Prostate gland (tissue), 2 donors: ENCODE data around the gene PKHD1. TPM values are rescaled to one million over a fixed set of nuclear protein-coding genes. Genes with fewer than 3 reads are reported as not detected.

Experiments
- DNase-seq: peaks from one replicate; pipeline ENCODE4 v3.0.0-alpha.2; 2019; ENCODE audit warnings: low spot score
- H3K27ac ChIP-seq, 2 donors: fragments of 200-600 bp; sonication (generic); 2 replicates each; pipeline ENCODE4 v1.5.1; 2017 to 2019
- H3K27me3 ChIP-seq: fragments of 200-600 bp; sonication (generic); replicated peaks from 2 replicates; pipeline ENCODE4 v1.5.1; 2019; ENCODE audit not compliant: insufficient read depth
- H3K36me3 ChIP-seq, 2 donors: fragments of 200-600 bp; sonication (generic); 1 replicate in 1 of 2; 2 replicates in 1 of 2; pipeline versions ENCODE4 v1.5.1 to v1.8.1; 2017 to 2019
- H3K4me1 ChIP-seq: fragments of 200-600 bp; sonication (generic); replicated peaks from 2 replicates; pipeline ENCODE4 v1.5.1; 2019
- H3K4me3 ChIP-seq, 2 donors: fragments of 200-600 bp; sonication (generic); 2 replicates each; pipeline ENCODE4 v1.5.1; 2017 to 2019
- H3K9me3 ChIP-seq: fragments of 200-600 bp; sonication (generic); 2 replicates; pipeline ENCODE4 v1.5.1; 2017
- POLR2A ChIP-seq: fragments of 450-650 bp; IDR thresholded peaks from one replicate; pipeline ENCODE4 v1.6.1; 2016; ENCODE audit warnings: antibody characterized with exemption, mild to moderate bottlenecking
- POLR2AphosphoS5 ChIP-seq: sonication (generic); formaldehyde crosslinking; IDR thresholded peaks from one replicate; pipeline ENCODE4 v1.6.1; 2017; ENCODE audit warnings: antibody characterized with exemption
- WGBS: methylation state at CpG from one replicate; pipeline ENCODE4 v1.1.5; 2018; 5-methylcytosine and 5-hydroxymethylcytosine counted together
- intact Hi-C: fragments of 100-400 bp; cut with DNase I; formaldehyde crosslinking; loops from one replicate; pipeline ENCODE4 v1.14.2; 2022
- total RNA-seq, 2 donors: library from RNA; depleted of rRNA; stranded (reverse); fragments of >200 nt; gene quantifications; one replicate each; pipeline ENCODE4 v1.1.0, GENCODE V29; 2016
- TF ChIP-seq, protein P1 (sequence below), 4 experiments: fragments of 200-600 bp in 2 of 4; fragments of 450-650 bp in 2 of 4; sonication (generic) in 2 of 4; IDR thresholded peaks; 1 replicate in 3 of 4; 2 replicates in 1 of 4; pipeline ENCODE4 v1.5.1; 2016 to 2019; ENCODE audit warnings: antibody characterized with exemption in 4 of 4, mild to moderate bottlenecking in 2 of 4, moderate library complexity in 2 of 4

The PKHD1 gene
- total RNA-seq, 2 donors from 2014 or later, result 0.46 to 1.1 TPM

DNA sequence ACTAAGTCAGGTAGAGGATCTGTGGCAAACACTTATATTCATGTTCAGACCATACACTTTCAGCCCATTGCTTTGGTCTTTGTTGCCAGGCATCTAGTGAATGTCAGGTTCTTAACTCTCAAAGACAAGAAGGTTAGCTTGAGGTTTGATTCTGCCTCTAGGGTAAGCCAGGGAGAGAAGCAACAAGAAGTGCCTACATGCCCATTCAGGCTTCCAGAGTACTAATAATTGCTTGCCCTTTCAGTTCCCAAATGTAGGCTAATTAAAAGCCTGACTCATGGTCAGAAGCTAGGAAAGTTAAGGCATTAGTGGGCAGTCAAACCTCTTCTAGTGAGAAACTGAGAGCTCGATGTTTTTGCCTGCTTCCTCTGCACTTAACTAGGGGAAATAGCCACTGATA, 492.4 kb downstream of the PKHD1 start:
- intact Hi-C loops, result no loop called here
- WGBS, result 41% methylated on average over 1 of the region's 1 CpG

DNA sequence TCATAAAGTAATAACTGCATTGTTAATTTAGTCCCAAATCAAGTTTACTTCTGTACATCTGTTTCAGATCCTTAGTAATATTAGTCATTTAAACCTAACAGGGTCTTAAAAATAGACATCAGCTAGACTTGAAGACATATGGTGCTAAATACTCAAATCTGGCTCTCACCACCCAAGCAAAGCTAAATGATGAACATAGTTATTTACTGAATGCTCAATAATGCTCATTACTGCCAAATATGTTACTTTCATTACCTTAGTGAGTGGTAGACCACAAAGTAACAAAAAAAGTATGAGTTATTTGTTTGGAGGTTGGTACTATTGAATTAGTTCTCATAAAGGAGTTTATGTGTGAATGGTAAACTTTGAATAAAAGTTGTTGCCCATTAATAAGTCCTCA, 502.1 kb downstream of the PKHD1 start:
- DNase-seq, result no peak
- TF ChIP-seq, protein P1, sequence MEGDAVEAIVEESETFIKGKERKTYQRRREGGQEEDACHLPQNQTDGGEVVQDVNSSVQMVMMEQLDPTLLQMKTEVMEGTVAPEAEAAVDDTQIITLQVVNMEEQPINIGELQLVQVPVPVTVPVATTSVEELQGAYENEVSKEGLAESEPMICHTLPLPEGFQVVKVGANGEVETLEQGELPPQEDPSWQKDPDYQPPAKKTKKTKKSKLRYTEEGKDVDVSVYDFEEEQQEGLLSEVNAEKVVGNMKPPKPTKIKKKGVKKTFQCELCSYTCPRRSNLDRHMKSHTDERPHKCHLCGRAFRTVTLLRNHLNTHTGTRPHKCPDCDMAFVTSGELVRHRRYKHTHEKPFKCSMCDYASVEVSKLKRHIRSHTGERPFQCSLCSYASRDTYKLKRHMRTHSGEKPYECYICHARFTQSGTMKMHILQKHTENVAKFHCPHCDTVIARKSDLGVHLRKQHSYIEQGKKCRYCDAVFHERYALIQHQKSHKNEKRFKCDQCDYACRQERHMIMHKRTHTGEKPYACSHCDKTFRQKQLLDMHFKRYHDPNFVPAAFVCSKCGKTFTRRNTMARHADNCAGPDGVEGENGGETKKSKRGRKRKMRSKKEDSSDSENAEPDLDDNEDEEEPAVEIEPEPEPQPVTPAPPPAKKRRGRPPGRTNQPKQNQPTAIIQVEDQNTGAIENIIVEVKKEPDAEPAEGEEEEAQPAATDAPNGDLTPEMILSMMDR (IDR thresholded peaks at IDR 0.05), result no peak
- no peak for TF ChIP-seq POLR2AphosphoS5
- H3K4me3 ChIP-seq, result no peak overlapping the region
- no peaks in the 10 kb centered on the region for H3K9me3 ChIP-seq
- H3K36me3 ChIP-seq, result no peaks in the 10 kb centered on the region
- intact Hi-C loops, result no loop called here
- no peaks in the 10 kb centered on the region for H3K4me1 ChIP-seq
- no peaks in the 10 kb centered on the region for H3K27me3 ChIP-seq
- no peak overlapping the region for H3K27ac ChIP-seq

More for the DNA sequence above, 492.4 kb downstream of the PKHD1 start:
- H3K9me3 ChIP-seq, result no peaks in the 10 kb centered on the region
- no peak for DNase-seq
- no peaks in the 10 kb centered on the region for H3K4me1 ChIP-seq
- H3K36me3 ChIP-seq, result no peaks in the 10 kb centered on the region
- H3K27me3 ChIP-seq, result peaks cover 2% of the 10 kb centered on the region
- no peak for TF ChIP-seq POLR2AphosphoS5
- TF ChIP-seq POLR2A, result no peak
- TF ChIP-seq, protein P1 (IDR thresholded peaks at IDR 0.05), result no peak
- no peak overlapping the region for H3K27ac ChIP-seq
- no peak overlapping the region for H3K4me3 ChIP-seq

DNA sequence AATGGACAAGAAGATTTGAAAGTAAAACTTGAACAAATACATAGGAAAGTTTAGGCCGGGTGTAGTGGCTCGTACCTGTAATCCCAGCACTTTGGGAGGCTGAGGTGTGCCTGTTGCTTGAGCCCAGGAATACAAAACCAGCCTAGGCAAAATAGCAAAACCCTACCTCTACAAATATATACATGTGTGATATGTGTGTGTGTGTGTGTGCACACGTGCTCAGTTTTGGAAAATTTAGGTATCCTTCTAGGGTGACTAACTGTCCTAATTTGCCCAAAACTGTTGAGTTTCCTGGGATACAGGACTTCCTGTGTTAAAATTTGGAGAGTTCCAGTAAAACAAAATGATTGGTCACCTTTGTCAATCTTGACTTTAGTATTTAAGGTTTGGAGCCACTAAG, 503.2 kb downstream of the PKHD1 start:
- 91% methylated on average over 3 of the region's 3 CpGs for WGBS
- Histone ChIP-seq H3K27ac (no peak overlapping the region), H3K36me3 (no peaks in the 10 kb centered on the region), H3K4me1 (no peaks in the 10 kb centered on the region), H3K9me3 (no peaks in the 10 kb centered on the region), H3K4me3 (no peak overlapping the region), H3K27me3 (peaks cover 2% of the 10 kb centered on the region)
- TF ChIP-seq POLR2AphosphoS5 (no peak), POLR2A (no peak)
- TF ChIP-seq, protein P1 (IDR thresholded peaks at IDR 0.05), result no peak
- intact Hi-C loops, result no loop called here
- DNase-seq, result no peak

DNA sequence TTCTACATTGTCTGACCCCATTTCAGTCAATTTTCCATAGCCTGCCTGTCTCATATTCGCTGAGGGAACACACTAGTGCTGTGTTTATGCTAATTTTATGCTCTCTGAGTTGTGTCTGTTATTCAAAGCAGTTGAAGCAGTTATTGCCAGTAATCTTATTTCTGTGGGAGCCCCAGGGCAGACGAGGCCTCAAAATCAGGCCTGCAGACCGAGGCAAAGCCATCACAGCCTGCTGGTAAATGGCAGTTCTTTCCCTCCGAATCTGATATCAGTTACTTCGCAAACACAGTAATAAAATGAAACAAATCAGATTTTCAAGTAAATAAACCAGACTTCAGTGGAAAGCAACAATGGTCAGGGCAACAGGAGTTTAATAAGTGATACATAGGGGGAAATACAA, 508.4 kb downstream of the PKHD1 start:
- intact Hi-C loops, result no loop called here
- TF ChIP-seq, protein P1 (IDR thresholded peaks at IDR 0.05), result no peak
- TF ChIP-seq POLR2A (no peak), POLR2AphosphoS5 (no peak)
- Histone ChIP-seq H3K4me1 (no peaks in the 10 kb centered on the region), H3K27ac (no peak overlapping the region), H3K4me3 (no peak overlapping the region), H3K9me3 (no peaks in the 10 kb centered on the region), H3K36me3 (no peaks in the 10 kb centered on the region), H3K27me3 (peaks cover 2% of the 10 kb centered on the region)
- WGBS, result 57% methylated on average over 5 of the region's 5 CpGs
- DNase-seq, result no peak

DNA sequence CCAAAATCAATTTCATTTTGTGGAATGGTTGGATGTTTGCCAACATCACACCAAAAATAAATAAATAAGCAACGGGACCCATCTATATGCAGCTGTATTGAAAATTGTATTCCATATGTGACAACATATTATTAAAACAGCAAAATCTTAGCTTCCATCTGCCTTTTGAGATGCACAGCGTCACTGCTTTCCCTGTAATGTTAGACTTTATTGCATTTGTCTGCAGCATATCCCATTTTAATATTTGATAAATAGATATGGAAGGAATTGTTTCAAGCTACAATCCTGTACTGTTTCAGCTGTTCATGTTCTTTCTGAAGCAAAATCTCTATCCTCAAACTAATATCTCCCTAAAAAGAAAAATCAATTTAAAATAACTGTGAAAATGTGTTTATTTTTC, 509.1 kb downstream of the PKHD1 start:
- Histone ChIP-seq H3K36me3 (no peaks in the 10 kb centered on the region), H3K4me1 (no peaks in the 10 kb centered on the region), H3K9me3 (no peaks in the 10 kb centered on the region), H3K27ac (no peak overlapping the region), H3K4me3 (no peak overlapping the region), H3K27me3 (peaks cover 2% of the 10 kb centered on the region)
- no peak for DNase-seq
- intact Hi-C loops, result no loop called here
- 54% methylated on average over 2 of the region's 2 CpGs for WGBS
- TF ChIP-seq POLR2AphosphoS5 (no peak), POLR2A (no peak)
- TF ChIP-seq, protein P1 (IDR thresholded peaks at IDR 0.05), result no peak
